Sigmoid colon (tissue), 4 donors: Measurements from ENCODE around the gene MADD.

Experiments
- CTCF ChIP-seq, 4 experiments: fragments of 450-650 bp in 3 of 4; fragments of 200-600 bp in 1 of 4; IDR thresholded peaks; one replicate each; pipeline ENCODE4 v1.5.1; 2016 to 2019; ENCODE audit warnings: antibody characterized with exemption in 4 of 4, mild to moderate bottlenecking in 3 of 4, moderate library complexity in 2 of 4
- EP300 ChIP-seq, 4 donors: sonication (generic); formaldehyde crosslinking; IDR thresholded peaks; one replicate each; pipeline ENCODE4 v1.6.1; 2017; ENCODE audit warnings: antibody characterized with exemption in 4 of 4
- POLR2A ChIP-seq, 2 donors: fragments of 450-650 bp; IDR thresholded peaks; one replicate each; pipeline ENCODE4 v1.6.1; 2016; ENCODE audit warnings: antibody characterized with exemption in 2 of 2, mild to moderate bottlenecking in 2 of 2, moderate library complexity in 2 of 2

- TF ChIP-seq CTCF (IDR thresholded peaks at IDR 0.05) (no peak), EP300 (IDR thresholded peaks at IDR 0.05) (no peak), POLR2A (IDR thresholded peaks at IDR 0.05) (peak in 1 of 2 donors; percentile 16)
Measured at GRCh38 chr11:47269829-47270305, at the start of gene MADD.
